HG03520 (cell line): ENCODE data around the gene TTC38.
"Not testable (repeated sequence)": the region's sequence is repeated elsewhere in the genome, so short reads cannot be mapped to it uniquely, and the experiment has no call there.

Source experiments
- ATAC-seq: cut with Tn5 transposase; IDR thresholded peaks from one replicate; pipeline ENCODE4 v1.9.1; 2021; ENCODE audit warnings: mild to moderate bottlenecking, moderate library complexity; ENCODE audit not compliant: unreplicated experiment

Gene TTC38

GRCh38 chr22:46245511-46245910 lies 22.3 kb upstream of the TTC38 start:
- no peak for ATAC-seq

GRCh38 chr22:46246178-46246577 lies 21.6 kb upstream of the TTC38 start:
- ATAC-seq, result no peak

GRCh38 chr22:46247443-46247975 lies 20.3 kb upstream of the TTC38 start:
- no peak for ATAC-seq

- peak; percentile 71 for ATAC-seq
Measured at GRCh38 chr22:46250035-46250782, 17.6 kb upstream of the TTC38 start, which contains the start of gene CDPF1. Gene CDPF1, minus strand, starts transcription at chr22:46250293. Its CDS starts 2,009 bp downstream, at chr22:46248284.

GRCh38 chr22:46250783-46251125 lies 17.1 kb upstream of the TTC38 start:
- no peak for ATAC-seq

- no peak for ATAC-seq
Measured at GRCh38 chr22:46251266-46251665, 16.5 kb upstream of the TTC38 start.

GRCh38 chr22:46251816-46252380 lies 15.9 kb upstream of the TTC38 start:
- ATAC-seq, result no peak

- ATAC-seq, result no peak
Measured at GRCh38 chr22:46256358-46256958, 11.3 kb upstream of the TTC38 start.

- ATAC-seq, result no peak
Measured at GRCh38 chr22:46259374-46259773, 8.4 kb upstream of the TTC38 start.

GRCh38 chr22:46260038-46260437 lies 7.8 kb upstream of the TTC38 start:
- no peak for ATAC-seq

GRCh38 chr22:46262449-46263215 lies 5.2 kb upstream of the TTC38 start:
- ATAC-seq, result no peak

- no peak for ATAC-seq
Measured at GRCh38 chr22:46263216-46263590, 4.6 kb upstream of the TTC38 start, which contains the start of gene PKDREJ. Gene PKDREJ, minus strand, starts transcription at chr22:46263343. Its CDS starts 21 bp downstream, at chr22:46263322.

- ATAC-seq, result not testable (repeated sequence)
Measured at GRCh38 chr22:46264520-46264919, 3.3 kb upstream of the TTC38 start.

GRCh38 chr22:46265627-46266026 lies 2.2 kb upstream of the TTC38 start:
- ATAC-seq, result not testable (repeated sequence)

GRCh38 chr22:46269564-46269963 lies 1.8 kb downstream of the TTC38 start:
- ATAC-seq, result no peak

- no peak for ATAC-seq
Measured at GRCh38 chr22:46272196-46272595, 4.4 kb downstream of the TTC38 start.

- ATAC-seq, result no peak
Measured at GRCh38 chr22:46272762-46273431, 5.1 kb downstream of the TTC38 start.

- ATAC-seq, result no peak
Measured at GRCh38 chr22:46273432-46274148, 5.8 kb downstream of the TTC38 start.

- ATAC-seq, result no peak
Measured at GRCh38 chr22:46274381-46274780, 6.6 kb downstream of the TTC38 start.
